K562 (cell line): ENCODE results near the gene ZNF564. TPM values are rescaled to one million over a fixed set of nuclear protein-coding genes. Genes with fewer than 3 reads are reported as not detected.

Source experiments
- CHCHD3 ChIP-seq: fragments of 250-450 bp; sonication (Bioruptor Pico); IDR thresholded peaks from 2 replicates; pipeline ENCODE4 v2.1.2; 2022; ENCODE audit warnings: mild to moderate bottlenecking
- DDX20 ChIP-seq: fragments of 450-650 bp; IDR thresholded peaks from 2 replicates; pipeline ENCODE4 v1.6.1; 2016; ENCODE audit warnings: missing genetic modification characterization, low read depth, mild to moderate bottlenecking, missing compliant biosample characterization, moderate library complexity
- JUND ChIP-seq, 2 experiments: IDR thresholded peaks; 2 replicates in 1 of 2; 3 replicates in 1 of 2; pipeline ENCODE4 v1.6.1; 2011; ENCODE audit warnings: borderline replicate concordance in 2 of 2, low read depth in 2 of 2, low read length in 2 of 2, improper control_type of control experiment in 1 of 2, missing biosample characterization in 1 of 2, missing genetic modification characterization in 1 of 2, missing genetic modification reagents in 1 of 2
- MAZ ChIP-seq, 2 experiments: fragments of 450-650 bp in 1 of 2; sonication (generic) in 1 of 2; formaldehyde crosslinking; IDR thresholded peaks in 1 of 2; conservative IDR thresholded peaks in 1 of 2; 2 replicates each; pipeline versions ENCODE4 v1.4.0 to v1.5.0; 2020; ENCODE audit warnings: mild to moderate bottlenecking in 1 of 2, missing genetic modification reagents in 1 of 2
- MBD2 ChIP-seq: sonication (generic); IDR thresholded peaks from 2 replicates; pipeline ENCODE4 v1.6.1; 2016; ENCODE audit warnings: low read depth, borderline replicate concordance
- NUFIP1 ChIP-seq: fragments of 450-650 bp; IDR thresholded peaks from 2 replicates; pipeline ENCODE4 v1.6.1; 2018; ENCODE audit not compliant: partially characterized antibody
- RB1 ChIP-seq: fragments of 450-650 bp; IDR thresholded peaks from 2 replicates; pipeline ENCODE4 v1.6.1; 2017; ENCODE audit warnings: low read depth, mild to moderate bottlenecking
- SMC3 ChIP-seq: conservative IDR thresholded peaks from 2 replicates; pipeline ENCODE4 v1.6.1; 2011; ENCODE audit warnings: low read depth, low read length, improper control_type of control experiment; ENCODE audit not compliant: insufficient read depth
- TGIF2 ChIP-seq: sonication (generic); formaldehyde crosslinking; IDR thresholded peaks from 2 replicates; pipeline ENCODE4 v1.8.1; 2022; ENCODE audit warnings: mild to moderate bottlenecking, missing genetic modification reagents, moderate library complexity
- ZNF239 ChIP-seq: fragments of 250-450 bp; sonication (Bioruptor Pico); IDR thresholded peaks from 2 replicates; pipeline ENCODE4 v1.4.0; 2020; ENCODE audit warnings: mild to moderate bottlenecking
- polyA plus RNA-seq, 8 experiments: library from polyadenylated mRNA; depleted of rRNA in 4 of 8; stranded (reverse) in 5 of 8; unstranded in 3 of 8; fragments of >200 nt; fragmentation: Nextera tagmentation in 2 of 8; fragmentation: Illumina TruSeq in 1 of 8; extraction: Ambion mirVana in 2 of 8; extraction: Trizol in 1 of 8; gene quantifications; 2 replicates each; pipeline versions ENCODE4 v1.2.1 to v1.2.3, GENCODE V29; 2011 to 2014; ENCODE audit warnings: inconsistent platforms in 1 of 8, missing spikeins in 1 of 8
- total RNA-seq, 7 experiments: library from RNA; depleted of rRNA in 6 of 7; stranded (reverse); fragments of >200 nt in 6 of 7; fragmentation: Illumina TruSeq in 2 of 7; extraction: Trizol in 2 of 7; gene quantifications; 2 replicates each; pipeline versions ENCODE4 v1.2.1 to v1.2.3, GENCODE V29; 2011 to 2021; ENCODE audit warnings: low replicate concordance in 1 of 7
- TF ChIP-seq, protein P1 (sequence below), 2 experiments: fragments of 450-650 bp; IDR thresholded peaks; 2 replicates each; pipeline ENCODE4 v1.6.1; 2016; ENCODE audit warnings: mild to moderate bottlenecking in 2 of 2, borderline replicate concordance in 1 of 2, low read depth in 1 of 2, moderate library complexity in 1 of 2
- TF ChIP-seq, protein P2 (sequence below): fragments of 450-650 bp; conservative IDR thresholded peaks from 2 replicates; pipeline ENCODE4 v1.6.1; 2016; ENCODE audit warnings: missing genetic modification characterization, low read depth, mild to moderate bottlenecking, missing compliant biosample characterization, moderate library complexity
- TF ChIP-seq, protein P3 (sequence below), 3 experiments: fragments of 200-800 bp in 1 of 3; fragments of 250-450 bp in 1 of 3; fragments of 450-650 bp in 1 of 3; sonication (Bioruptor Pico) in 1 of 3; sonication (Bioruptor generic) in 1 of 3; formaldehyde crosslinking in 1 of 3; IDR thresholded peaks; 2 replicates each; pipeline versions ENCODE4 v1.6.1 to v1.8.0; 2016 to 2022; ENCODE audit warnings: mild to moderate bottlenecking in 2 of 3, missing genetic modification characterization in 2 of 3, missing compliant biosample characterization in 1 of 3, moderate library complexity in 1 of 3

ZNF564 gene
- total and polyA plus RNA-seq, 9 of the 15 experiments (the other 6 are each of a cell fraction or from before 2014, with no cell fraction given): 1.4 to 8.1 (median 5.6) TPM

DNA sequence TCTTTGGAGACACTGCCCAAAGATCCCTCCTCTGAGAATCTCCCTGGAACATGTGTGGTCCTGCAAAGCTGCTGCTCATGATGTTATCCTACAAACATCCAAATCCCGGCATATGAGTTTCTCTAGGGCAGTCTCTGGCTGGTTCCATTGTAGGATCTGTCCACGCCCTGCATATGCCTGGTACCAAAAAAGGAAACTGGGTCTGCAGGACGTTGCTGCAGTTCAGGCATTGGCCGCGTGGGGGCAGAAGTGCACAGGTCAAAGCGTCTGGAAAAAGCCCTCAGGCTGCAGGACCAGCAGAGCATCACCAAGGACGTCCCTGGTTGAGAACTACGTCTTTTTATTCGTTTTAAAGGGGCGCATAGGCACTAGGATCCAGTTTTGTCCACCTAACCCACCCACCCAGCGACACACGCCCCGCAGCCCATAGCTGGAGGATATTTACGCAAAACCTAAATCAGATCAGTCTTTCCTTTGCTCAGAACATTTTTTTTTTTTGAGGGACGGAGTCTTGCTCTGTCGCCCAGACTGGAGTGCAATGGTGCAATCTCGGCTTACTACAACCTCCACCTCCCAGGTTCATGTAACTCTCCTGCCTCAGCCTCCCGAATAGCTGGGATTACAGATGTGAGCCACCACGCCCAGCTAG, 12.9 kb upstream of the ZNF564 start (continued):
- TF ChIP-seq, protein P1, sequence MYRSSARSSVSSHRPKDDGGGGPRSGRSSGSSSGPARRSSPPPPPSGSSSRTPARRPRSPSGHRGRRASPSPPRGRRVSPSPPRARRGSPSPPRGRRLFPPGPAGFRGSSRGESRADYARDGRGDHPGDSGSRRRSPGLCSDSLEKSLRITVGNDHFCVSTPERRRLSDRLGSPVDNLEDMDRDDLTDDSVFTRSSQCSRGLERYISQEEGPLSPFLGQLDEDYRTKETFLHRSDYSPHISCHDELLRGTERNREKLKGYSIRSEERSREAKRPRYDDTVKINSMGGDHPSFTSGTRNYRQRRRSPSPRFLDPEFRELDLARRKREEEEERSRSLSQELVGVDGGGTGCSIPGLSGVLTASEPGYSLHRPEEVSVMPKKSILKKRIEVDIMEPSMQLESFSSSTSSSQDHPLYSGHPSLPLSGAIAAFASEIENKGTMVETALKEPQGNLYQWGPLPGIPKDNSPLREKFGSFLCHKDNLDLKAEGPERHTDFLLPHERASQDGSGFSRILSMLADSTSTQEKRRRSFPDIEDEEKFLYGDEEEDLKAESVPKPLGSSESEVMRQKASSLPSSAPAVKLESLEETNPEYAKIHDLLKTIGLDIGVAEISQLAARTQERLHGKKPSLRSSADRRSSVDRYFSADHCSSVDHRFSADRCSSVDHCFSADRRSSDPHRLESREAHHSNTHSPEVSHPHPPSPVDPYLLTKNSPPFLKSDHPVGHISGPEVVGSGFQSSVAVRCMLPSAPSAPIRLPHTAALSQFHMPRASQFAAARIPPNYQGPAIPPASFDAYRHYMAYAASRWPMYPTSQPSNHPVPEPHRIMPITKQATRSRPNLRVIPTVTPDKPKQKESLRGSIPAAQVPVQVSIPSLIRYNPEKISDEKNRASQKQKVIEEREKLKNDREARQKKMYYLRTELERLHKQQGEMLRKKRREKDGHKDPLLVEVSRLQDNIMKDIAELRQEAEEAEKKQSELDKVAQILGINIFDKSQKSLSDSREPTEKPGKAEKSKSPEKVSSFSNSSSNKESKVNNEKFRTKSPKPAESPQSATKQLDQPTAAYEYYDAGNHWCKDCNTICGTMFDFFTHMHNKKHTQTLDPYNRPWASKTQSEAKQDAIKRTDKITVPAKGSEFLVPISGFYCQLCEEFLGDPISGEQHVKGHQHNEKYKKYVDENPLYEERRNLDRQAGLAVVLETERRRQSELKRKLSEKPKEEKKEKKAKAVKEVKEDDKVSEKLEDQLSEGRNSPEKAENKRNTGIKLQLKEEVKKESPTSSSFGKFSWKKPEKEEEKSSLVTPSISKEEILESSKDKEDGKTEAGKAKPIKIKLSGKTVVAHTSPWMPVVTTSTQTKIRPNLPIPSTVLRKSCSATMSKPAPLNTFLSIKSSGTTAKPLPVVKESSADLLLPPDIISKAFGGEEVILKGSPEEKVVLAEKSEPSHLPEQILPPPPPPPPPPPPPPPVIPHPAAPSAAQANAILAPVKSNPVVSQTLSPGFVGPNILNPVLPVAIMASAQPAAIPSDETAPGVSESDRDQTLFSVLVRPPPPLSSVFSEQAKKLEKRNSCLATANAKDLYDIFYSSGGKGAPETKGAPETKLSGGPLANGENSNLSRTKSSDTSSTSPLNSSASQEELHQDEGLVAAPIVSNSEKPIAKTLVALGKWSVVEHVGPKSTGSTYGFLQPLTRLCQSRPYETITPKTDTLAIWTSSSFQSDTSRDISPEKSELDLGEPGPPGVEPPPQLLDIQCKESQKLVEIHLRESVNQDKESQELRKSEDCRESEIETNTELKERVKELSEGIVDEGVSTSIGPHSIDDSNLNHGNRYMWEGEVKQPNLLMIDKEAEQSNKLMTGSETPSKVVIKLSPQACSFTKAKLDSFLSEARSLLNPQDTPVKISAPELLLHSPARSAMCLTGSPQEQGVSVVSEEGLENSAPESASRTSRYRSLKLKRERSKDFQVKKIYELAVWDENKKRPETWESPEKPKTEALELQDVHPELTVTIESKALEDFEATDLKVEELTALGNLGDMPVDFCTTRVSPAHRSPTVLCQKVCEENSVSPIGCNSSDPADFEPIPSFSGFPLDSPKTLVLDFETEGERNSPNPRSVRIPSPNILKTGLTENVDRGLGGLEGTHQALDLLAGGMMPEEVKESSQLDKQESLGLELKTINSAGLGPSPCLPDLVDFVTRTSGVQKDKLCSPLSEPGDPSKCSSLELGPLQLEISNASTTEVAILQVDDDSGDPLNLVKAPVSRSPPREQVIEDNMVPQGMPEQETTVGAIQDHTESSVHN (IDR thresholded peaks at IDR 0.05; ENCODE audit: borderline replicate concordance in 1 of 2, low read depth in 1 of 2): no peak
- TF ChIP-seq RB1 (no peak), ZNF239 (CRISPR knock-in tag) (no peak), NUFIP1 (no peak), TGIF2 (CRISPR knock-in tag) (no peak), SMC3 (peak; percentile 81), DDX20 (no peak), CHCHD3 (CRISPR knock-in tag) (no peak), JUND (IDR thresholded peaks at IDR 0.05; ENCODE audit: borderline replicate concordance, low read depth, low read length) (peak; percentile 16; the same call in 1 of the 2 replicates), JUND (tag; IDR thresholded peaks at IDR 0.05; ENCODE audit: borderline replicate concordance, low read depth, low read length) (no peak), MBD2 (no peak), MAZ (CRISPR knock-in tag; conservative IDR thresholded peaks at IDR 0.05 in 1 of 2, IDR thresholded peaks at IDR 0.05 in 1 of 2) (no peak)
- TF ChIP-seq, protein P2, sequence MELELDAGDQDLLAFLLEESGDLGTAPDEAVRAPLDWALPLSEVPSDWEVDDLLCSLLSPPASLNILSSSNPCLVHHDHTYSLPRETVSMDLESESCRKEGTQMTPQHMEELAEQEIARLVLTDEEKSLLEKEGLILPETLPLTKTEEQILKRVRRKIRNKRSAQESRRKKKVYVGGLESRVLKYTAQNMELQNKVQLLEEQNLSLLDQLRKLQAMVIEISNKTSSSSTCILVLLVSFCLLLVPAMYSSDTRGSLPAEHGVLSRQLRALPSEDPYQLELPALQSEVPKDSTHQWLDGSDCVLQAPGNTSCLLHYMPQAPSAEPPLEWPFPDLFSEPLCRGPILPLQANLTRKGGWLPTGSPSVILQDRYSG (tag): no peak
- TF ChIP-seq, protein P3, sequence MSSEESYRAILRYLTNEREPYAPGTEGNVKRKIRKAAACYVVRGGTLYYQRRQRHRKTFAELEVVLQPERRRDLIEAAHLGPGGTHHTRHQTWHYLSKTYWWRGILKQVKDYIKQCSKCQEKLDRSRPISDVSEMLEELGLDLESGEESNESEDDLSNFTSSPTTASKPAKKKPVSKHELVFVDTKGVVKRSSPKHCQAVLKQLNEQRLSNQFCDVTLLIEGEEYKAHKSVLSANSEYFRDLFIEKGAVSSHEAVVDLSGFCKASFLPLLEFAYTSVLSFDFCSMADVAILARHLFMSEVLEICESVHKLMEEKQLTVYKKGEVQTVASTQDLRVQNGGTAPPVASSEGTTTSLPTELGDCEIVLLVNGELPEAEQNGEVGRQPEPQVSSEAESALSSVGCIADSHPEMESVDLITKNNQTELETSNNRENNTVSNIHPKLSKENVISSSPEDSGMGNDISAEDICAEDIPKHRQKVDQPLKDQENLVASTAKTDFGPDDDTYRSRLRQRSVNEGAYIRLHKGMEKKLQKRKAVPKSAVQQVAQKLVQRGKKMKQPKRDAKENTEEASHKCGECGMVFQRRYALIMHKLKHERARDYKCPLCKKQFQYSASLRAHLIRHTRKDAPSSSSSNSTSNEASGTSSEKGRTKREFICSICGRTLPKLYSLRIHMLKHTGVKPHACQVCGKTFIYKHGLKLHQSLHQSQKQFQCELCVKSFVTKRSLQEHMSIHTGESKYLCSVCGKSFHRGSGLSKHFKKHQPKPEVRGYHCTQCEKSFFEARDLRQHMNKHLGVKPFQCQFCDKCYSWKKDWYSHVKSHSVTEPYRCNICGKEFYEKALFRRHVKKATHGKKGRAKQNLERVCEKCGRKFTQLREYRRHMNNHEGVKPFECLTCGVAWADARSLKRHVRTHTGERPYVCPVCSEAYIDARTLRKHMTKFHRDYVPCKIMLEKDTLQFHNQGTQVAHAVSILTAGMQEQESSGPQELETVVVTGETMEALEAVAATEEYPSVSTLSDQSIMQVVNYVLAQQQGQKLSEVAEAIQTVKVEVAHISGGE (CRISPR knock-in tag; IDR thresholded peaks at IDR 0.05): 0 out of 6 replicates have a peak, but pooled peaks of 1 of the 3 experiments have one; percentile 18
